ENCODE measurements around the gene ZSCAN31. TPM values are rescaled to one million over a fixed set of nuclear protein-coding genes. Genes with fewer than 3 reads are reported as not detected.
"Not testable (repeated sequence)": the region's sequence is repeated elsewhere in the genome, so short reads cannot be mapped to it uniquely, and the experiment has no call there.

The ZSCAN31 gene
- total RNA-seq, 5 donors from 2014 or later (not counting 1 experiment from before 2014, with no cell fraction given) = 0.79 to 1.5 (median 1.1) TPM

GRCh38 chr6:28368522-28368921 is 32.6 kb upstream of the ZSCAN31 start:
- H3K36me3 Mint-ChIP-seq = peaks cover 35% of the 10 kb centered on the region
- no peak for ATAC-seq (replicated peaks in 1 of 4)
- Histone ChIP-seq H3K27ac (ENCODE audit: low read length) (no peak overlapping the region), H3K9me3 (no peaks in the 10 kb centered on the region), H3K4me1 (ENCODE audit: control insufficient read depth in 1 of 2, extremely low read depth in 1 of 2, insufficient read depth in 2 of 2, low read length in 2 of 2) (no peaks in the 10 kb centered on the region), H3K4me3 (ENCODE audit: control insufficient read depth in 1 of 2, extremely low read depth in 1 of 2, low read length in 1 of 2) (no peak overlapping the region), H3K27me3 (replicated peaks in 1 of 2; ENCODE audit: control insufficient read depth in 2 of 2, extremely low read depth in 1 of 2, insufficient read depth in 2 of 2, low read length in 1 of 2) (no peaks in the 10 kb centered on the region), H3K36me3 (ENCODE audit: control insufficient read depth in 2 of 2, extremely low read depth in 1 of 2, insufficient read depth in 1 of 2, low read length in 1 of 2) (peaks cover 7 to 26% of the 10 kb centered on the region in 2 donors)
- CTCF ChIA-PET = no interaction called here
- H3K4me1 Mint-ChIP-seq = no peaks in the 10 kb centered on the region
- H3K27me3 Mint-ChIP-seq = no peaks in the 10 kb centered on the region
- POLR2A ChIA-PET = no interaction called here
- DNase-seq = no peak
- WGBS (ENCODE audit: insufficient coverage) = no CpG with 5 or more reads among the region's 4 CpGs
- no peaks in the 10 kb centered on the region for H3K9me3 Mint-ChIP-seq
- no peak overlapping the region for H3K27ac Mint-ChIP-seq
- H3K4me3 Mint-ChIP-seq = no peak overlapping the region

- H3K27ac ChIP-seq (ENCODE audit: low read length); H3K27ac Mint-ChIP-seq; H3K4me1 Mint-ChIP-seq; H3K4me3 ChIP-seq (ENCODE audit: control insufficient read depth in 1 of 2, extremely low read depth in 1 of 2, low read length in 1 of 2); H3K9me3 Mint-ChIP-seq; H3K4me3 Mint-ChIP-seq; ATAC-seq (replicated peaks in 1 of 4); H3K27me3 Mint-ChIP-seq; H3K27me3 ChIP-seq (replicated peaks in 1 of 2; ENCODE audit: control insufficient read depth in 2 of 2, extremely low read depth in 1 of 2, insufficient read depth in 2 of 2, low read length in 1 of 2); H3K4me1 ChIP-seq (ENCODE audit: control insufficient read depth in 1 of 2, extremely low read depth in 1 of 2, insufficient read depth in 2 of 2, low read length in 2 of 2); POLR2A ChIA-PET; DNase-seq; CTCF ChIA-PET; H3K9me3 ChIP-seq: not testable (repeated sequence)
- WGBS (ENCODE audit: insufficient coverage) = 100% methylated on average over 1 of the region's 4 CpGs
- H3K36me3 ChIP-seq (ENCODE audit: control insufficient read depth in 2 of 2, extremely low read depth in 1 of 2, insufficient read depth in 1 of 2, low read length in 1 of 2) = peaks cover 9 to 33% of the 10 kb centered on the region in 2 donors
- H3K36me3 Mint-ChIP-seq = peaks cover 54% of the 10 kb centered on the region
These were observed 29.6 kb upstream of the ZSCAN31 start for GRCh38 chr6:28365590-28365989.

- Mint-ChIP-seq H3K9me3 (no peaks in the 10 kb centered on the region), H3K4me3 (no peak overlapping the region), H3K4me1 (peaks cover 7 to 9% (median 8%) of the 10 kb centered on the region in 3 donors), H3K36me3 (peaks cover 45% of the 10 kb centered on the region), H3K27ac (no peak overlapping the region), H3K27me3 (no peaks in the 10 kb centered on the region)
- ChIA-PET POLR2A (no interaction called here), CTCF (no interaction called here)
- H3K4me1 ChIP-seq (ENCODE audit: control insufficient read depth in 1 of 2, extremely low read depth in 1 of 2, insufficient read depth in 2 of 2, low read length in 2 of 2) = peaks cover under 1 to 8% of the 10 kb centered on the region in 2 experiments
- peaks cover 9 to 25% of the 10 kb centered on the region in 2 donors for H3K36me3 ChIP-seq (ENCODE audit: control insufficient read depth in 2 of 2, extremely low read depth in 1 of 2, insufficient read depth in 1 of 2, low read length in 1 of 2)
- no CpG with 5 or more reads among the region's 2 CpGs for WGBS (ENCODE audit: insufficient coverage)
- ATAC-seq (replicated peaks in 1 of 4) (no peak), DNase-seq (no peak)
- no peaks in the 10 kb centered on the region for H3K9me3 ChIP-seq
- no peaks in the 10 kb centered on the region for H3K27me3 ChIP-seq (replicated peaks in 1 of 2; ENCODE audit: control insufficient read depth in 2 of 2, extremely low read depth in 1 of 2, insufficient read depth in 2 of 2, low read length in 1 of 2)
- no peak overlapping the region for H3K27ac ChIP-seq (ENCODE audit: low read length)
- H3K4me3 ChIP-seq (ENCODE audit: control insufficient read depth in 1 of 2, extremely low read depth in 1 of 2, low read length in 1 of 2) = no peak overlapping the region
These were observed 25.0 kb upstream of the ZSCAN31 start for GRCh38 chr6:28360961-28361360.

GRCh38 chr6:28359562-28359961 is 23.6 kb upstream of the ZSCAN31 start:
- H3K4me3 Mint-ChIP-seq; H3K4me3 ChIP-seq (ENCODE audit: control insufficient read depth in 1 of 2, extremely low read depth in 1 of 2, low read length in 1 of 2); H3K9me3 Mint-ChIP-seq; ATAC-seq (replicated peaks in 1 of 4); H3K9me3 ChIP-seq; H3K27ac ChIP-seq (ENCODE audit: low read length); DNase-seq; H3K27ac Mint-ChIP-seq; POLR2A ChIA-PET; H3K27me3 Mint-ChIP-seq; H3K27me3 ChIP-seq (replicated peaks in 1 of 2; ENCODE audit: control insufficient read depth in 2 of 2, extremely low read depth in 1 of 2, insufficient read depth in 2 of 2, low read length in 1 of 2): not testable (repeated sequence)
- Histone ChIP-seq H3K4me1 (ENCODE audit: control insufficient read depth in 1 of 2, extremely low read depth in 1 of 2, insufficient read depth in 2 of 2, low read length in 2 of 2) (peaks cover 4 to 20% of the 10 kb centered on the region in 2 experiments), H3K36me3 (ENCODE audit: control insufficient read depth in 2 of 2, extremely low read depth in 1 of 2, insufficient read depth in 1 of 2, low read length in 1 of 2) (peaks cover 5 to 13% of the 10 kb centered on the region in 2 donors)
- peaks cover 15 to 17% (median 16%) of the 10 kb centered on the region in 3 donors for H3K4me1 Mint-ChIP-seq
- peaks cover 31% of the 10 kb centered on the region for H3K36me3 Mint-ChIP-seq
- CTCF ChIA-PET = interaction anchor here in 1 of 2 donors (0.9 kb wide), 1 partner anchor 26 kb away, joined by 3 read pairs; no protein-coding TSS in a partner anchor
- WGBS (ENCODE audit: insufficient coverage) = 99% methylated on average over 11 of the region's 16 CpGs

GRCh38 chr6:28357036-28357435 is 21.1 kb upstream of the ZSCAN31 start:
- ATAC-seq (replicated peaks in 1 of 4) (no peak), DNase-seq (no peak)
- Histone ChIP-seq H3K27ac (ENCODE audit: low read length) (no peak overlapping the region), H3K36me3 (ENCODE audit: control insufficient read depth in 2 of 2, extremely low read depth in 1 of 2, insufficient read depth in 1 of 2, low read length in 1 of 2) (peaks cover 2 to 4% of the 10 kb centered on the region in 2 donors), H3K4me3 (ENCODE audit: control insufficient read depth in 1 of 2, extremely low read depth in 1 of 2, low read length in 1 of 2) (no peak overlapping the region), H3K27me3 (replicated peaks in 1 of 2; ENCODE audit: control insufficient read depth in 2 of 2, extremely low read depth in 1 of 2, insufficient read depth in 2 of 2, low read length in 1 of 2) (no peaks in the 10 kb centered on the region), H3K9me3 (no peaks in the 10 kb centered on the region), H3K4me1 (ENCODE audit: control insufficient read depth in 1 of 2, extremely low read depth in 1 of 2, insufficient read depth in 2 of 2, low read length in 2 of 2) (peaks cover 4 to 20% of the 10 kb centered on the region in 2 experiments)
- Mint-ChIP-seq H3K4me3 (no peak overlapping the region), H3K36me3 (peaks cover 14% of the 10 kb centered on the region), H3K4me1 (peaks cover 24 to 28% (median 27%) of the 10 kb centered on the region in 3 donors), H3K27me3 (no peaks in the 10 kb centered on the region), H3K9me3 (no peaks in the 10 kb centered on the region), H3K27ac (no peak overlapping the region)
- WGBS (ENCODE audit: insufficient coverage) = no CpG with 5 or more reads among the region's 6 CpGs
- CTCF ChIA-PET = interaction anchor here in 1 of 2 donors (0.7 to 2.1 kb wide), 2 partner anchors 86 to 90 kb away, joined by 3 to 19 read pairs; partner anchors contain the start of gene ZSCAN26
- POLR2A ChIA-PET = no interaction called here

- CTCF ChIA-PET = interaction anchor here (0.6 to 2.4 kb wide), 15 partner anchors 10 to 1197 kb away, joined by 3 to 19 read pairs (median 5); partner anchors contain the start of genes ZSCAN26 (in 2 of the 2), PGBD1 (in 1 of the 2), ZKSCAN4 (in 1 of the 2) and ZKSCAN8 (in 1 of the 2)
- no peaks in the 10 kb centered on the region for H3K9me3 Mint-ChIP-seq
- no peaks in the 10 kb centered on the region for H3K27me3 Mint-ChIP-seq
- no peak for ATAC-seq (replicated peaks in 1 of 4)
- no peak overlapping the region for H3K27ac Mint-ChIP-seq
- H3K4me3 Mint-ChIP-seq = peak overlapping the region in 1 of 3 donors; percentile 85
- no peak for DNase-seq
- peaks cover 27 to 31% (median 31%) of the 10 kb centered on the region in 3 donors for H3K4me1 Mint-ChIP-seq
- Histone ChIP-seq H3K27me3 (replicated peaks in 1 of 2; ENCODE audit: control insufficient read depth in 2 of 2, extremely low read depth in 1 of 2, insufficient read depth in 2 of 2, low read length in 1 of 2) (no peaks in the 10 kb centered on the region), H3K27ac (ENCODE audit: low read length) (no peak overlapping the region), H3K4me1 (ENCODE audit: control insufficient read depth in 1 of 2, extremely low read depth in 1 of 2, insufficient read depth in 2 of 2, low read length in 2 of 2) (peaks cover 4 to 20% of the 10 kb centered on the region in 2 experiments), H3K4me3 (ENCODE audit: control insufficient read depth in 1 of 2, extremely low read depth in 1 of 2, low read length in 1 of 2) (no peak overlapping the region), H3K9me3 (no peaks in the 10 kb centered on the region), H3K36me3 (ENCODE audit: control insufficient read depth in 2 of 2, extremely low read depth in 1 of 2, insufficient read depth in 1 of 2, low read length in 1 of 2) (peaks cover 2 to 4% of the 10 kb centered on the region in 2 donors)
- WGBS (ENCODE audit: insufficient coverage) = 74% methylated on average over 4 of the region's 7 CpGs
- POLR2A ChIA-PET = interaction anchor here in 1 of 2 donors (0.6 to 1.1 kb wide), 2 partner anchors 21 to 252 kb away, joined by 3 read pairs; no protein-coding TSS in a partner anchor
- peaks cover 12% of the 10 kb centered on the region for H3K36me3 Mint-ChIP-seq
These were observed 20.7 kb upstream of the ZSCAN31 start for GRCh38 chr6:28356666-28357020.
